CD14-positive monocyte (primary cell): ENCODE results near the gene SRSF3. TPM values are rescaled to one million over a fixed set of nuclear protein-coding genes. Genes with fewer than 3 reads are reported as not detected.
"Not testable (repeated sequence)": the region's sequence is repeated elsewhere in the genome, so short reads cannot be mapped to it uniquely, and the experiment has no call there.

ENCODE experiments used
- DNase-seq, 3 donors: peaks; one replicate each; pipeline ENCODE4 v3.0.0-alpha.2; 2011 to 2022
- H2AFZ ChIP-seq: 2 replicates; pipeline ENCODE4 v1.6.0; 2012; ENCODE audit warnings: mild to moderate bottlenecking, low read depth, low read length, inconsistent platforms; ENCODE audit not compliant: insufficient read depth, poor library complexity, severe bottlenecking
- H3K27ac ChIP-seq, 2 donors: 1 replicate in 1 of 2; 2 replicates in 1 of 2; pipeline ENCODE4 v1.5.1; 2012 to 2013; ENCODE audit warnings: low read length in 2 of 2, control low read depth in 1 of 2, inconsistent platforms in 1 of 2, low read depth in 1 of 2, mild to moderate bottlenecking in 1 of 2
- H3K27me3 ChIP-seq, 2 donors: one replicate each; pipeline versions ENCODE4 v1.6.0 to v1.6.1; 2011 to 2013; ENCODE audit warnings: low read length in 2 of 2; ENCODE audit not compliant: control insufficient read depth in 2 of 2, insufficient read depth in 2 of 2
- H3K36me3 ChIP-seq, 2 donors: replicated peaks in 1 of 2; 1 replicate in 1 of 2; 2 replicates in 1 of 2; pipeline versions ENCODE4 v1.5.1 to v1.6.1; 2012 to 2013; ENCODE audit warnings: low read length in 2 of 2, control low read depth in 1 of 2, inconsistent platforms in 1 of 2, mild to moderate bottlenecking in 1 of 2; ENCODE audit not compliant: insufficient read depth in 2 of 2, control insufficient read depth in 1 of 2
- H3K4me1 ChIP-seq, 2 donors: 1 replicate in 1 of 2; 2 replicates in 1 of 2; pipeline versions ENCODE4 v1.5.1 to v1.6.1; 2012 to 2013; ENCODE audit warnings: low read length in 2 of 2, control low read depth in 1 of 2, inconsistent platforms in 1 of 2, mild to moderate bottlenecking in 1 of 2, moderate library complexity in 1 of 2; ENCODE audit not compliant: insufficient read depth in 2 of 2, control insufficient read depth in 1 of 2
- H3K4me2 ChIP-seq: replicated peaks from 2 replicates; pipeline ENCODE3; 2012; ENCODE audit warnings: low read length, moderate library complexity, mild to moderate bottlenecking; ENCODE audit not compliant: poor library complexity, severe bottlenecking; ENCODE audit errors: extremely low read depth
- H3K4me3 ChIP-seq, 3 experiments: fragments of 200-600 bp in 1 of 3; sonication (generic) in 1 of 3; replicated peaks in 1 of 3; 1 replicate in 2 of 3; 2 replicates in 1 of 3; pipeline ENCODE4 v1.5.1; 2011 to 2013; ENCODE audit warnings: low read length in 3 of 3, mild to moderate bottlenecking in 3 of 3, control low read depth in 2 of 3, low read depth in 2 of 3, inconsistent platforms in 1 of 3, moderate library complexity in 1 of 3
- H3K79me2 ChIP-seq: 2 replicates; pipeline ENCODE4 v1.6.0; 2012; ENCODE audit warnings: mild to moderate bottlenecking, control low read depth, inconsistent platforms, low read length, moderate library complexity; ENCODE audit not compliant: insufficient read depth
- H3K9ac ChIP-seq: 2 replicates; pipeline ENCODE4 v1.6.0; 2017; ENCODE audit warnings: low read length, mild to moderate bottlenecking; ENCODE audit not compliant: insufficient read depth, poor library complexity, severe bottlenecking
- H3K9me3 ChIP-seq, 2 donors: replicated peaks in 1 of 2; 1 replicate in 1 of 2; 2 replicates in 1 of 2; pipeline versions ENCODE4 v1.5.1 to v1.6.1; 2012 to 2013; ENCODE audit warnings: low read length in 2 of 2, control low read depth in 1 of 2; ENCODE audit not compliant: control insufficient read depth in 1 of 2, insufficient read depth in 1 of 2
- H4K20me1 ChIP-seq: 2 replicates; pipeline ENCODE4 v1.6.0; 2012; ENCODE audit warnings: mild to moderate bottlenecking, low read length, control low read depth, moderate library complexity; ENCODE audit not compliant: insufficient read depth
- H3K27ac Mint-ChIP-seq, 7 donors: one replicate each; pipeline ENCODE4 v1.8.0; 2020; ENCODE audit warnings: mild to moderate bottlenecking in 7 of 7, mixed read lengths in 7 of 7, moderate library complexity in 6 of 7, inconsistent platforms in 2 of 7
- H3K27me3 Mint-ChIP-seq, 3 donors: one replicate each; pipeline ENCODE4 v1.8.0; 2021 to 2022; ENCODE audit warnings: low read depth in 3 of 3, mild to moderate bottlenecking in 3 of 3, mixed read lengths in 3 of 3, moderate library complexity in 3 of 3, inconsistent platforms in 1 of 3
- H3K36me3 Mint-ChIP-seq, 2 donors: one replicate each; pipeline ENCODE4 v1.8.0; 2020; ENCODE audit warnings: mixed read lengths in 2 of 2, inconsistent platforms in 1 of 2, mild to moderate bottlenecking in 1 of 2
- H3K4me1 Mint-ChIP-seq: one replicate; pipeline ENCODE4 v1.8.0; 2020; ENCODE audit warnings: mild to moderate bottlenecking, mixed read lengths
- H3K4me3 Mint-ChIP-seq, 2 donors: one replicate each; pipeline ENCODE4 v1.8.0; 2020; ENCODE audit warnings: mild to moderate bottlenecking in 2 of 2, mixed read lengths in 2 of 2, moderate library complexity in 1 of 2
- H3K9me3 Mint-ChIP-seq, 7 donors: one replicate each; pipeline ENCODE4 v1.8.0; 2020 to 2022; ENCODE audit warnings: mixed read lengths in 7 of 7, mild to moderate bottlenecking in 6 of 7, moderate library complexity in 6 of 7, inconsistent platforms in 2 of 7
- CTCF ChIP-seq: fragments of 200-600 bp; IDR thresholded peaks from one replicate; pipeline ENCODE4 v1.8.0; 2022; ENCODE audit warnings: antibody characterized with exemption, mild to moderate bottlenecking
- WGBS: methylation state at CpG from one replicate; pipeline ENCODE4 v1.1.5; 2013; ENCODE audit warnings: missing lambda C conversion rate; ENCODE audit not compliant: insufficient coverage; 5-methylcytosine and 5-hydroxymethylcytosine counted together
- intact Hi-C, 2 donors: fragments of 100-400 bp; cut with micrococcal nuclease; formaldehyde crosslinking; loops; one replicate each; pipeline versions ENCODE4 v1.15.0 to v1.15.1; 2023
- polyA plus RNA-seq, 3 donors: library from polyadenylated mRNA; depleted of rRNA in 1 of 3; unstranded in 2 of 3; stranded (reverse) in 1 of 3; fragments of 300-500 nt in 2 of 3; fragments of >200 nt in 1 of 3; fragmentation: Illumina TruSeq in 2 of 3; gene quantifications; 1 replicate in 2 of 3; 2 replicates in 1 of 3; pipeline ENCODE4 v1.2.3, GENCODE V29; 2012 to 2021

The SRSF3 gene
- polyA plus RNA-seq, 3 donors = 293 to 341 (median 297) TPM

DNA sequence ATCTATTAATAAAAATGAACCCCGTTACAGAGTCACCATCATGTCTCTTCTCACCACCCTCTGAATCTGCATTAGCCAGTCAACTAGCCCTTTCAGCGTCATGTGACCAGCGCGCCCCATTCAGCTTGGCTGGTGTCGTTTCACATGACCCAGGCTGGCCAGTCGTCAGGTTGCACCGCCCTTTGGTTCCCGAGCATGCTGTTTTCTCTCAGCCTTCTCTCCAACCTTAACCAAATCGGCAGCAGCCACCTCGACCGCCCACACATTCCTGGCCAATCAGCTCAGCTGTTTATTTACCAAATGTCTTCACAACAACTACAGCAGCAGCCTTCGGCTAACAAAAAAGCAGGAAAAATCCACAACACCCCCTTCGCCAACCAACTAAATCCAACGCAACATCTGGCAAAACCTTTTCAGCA is 5.6 kb downstream of the SRSF3 start:
- H3K9ac ChIP-seq = no peak overlapping the region
- H3K4me3 Mint-ChIP-seq = peak overlapping the region in 1 of 2 donors; percentile 41
- peak overlapping the region in 6 of 7 donors; percentile 0 to 90 (median 60) for H3K27ac Mint-ChIP-seq
- TF ChIP-seq CTCF = no peak
- peaks cover 83% of the 10 kb centered on the region in 2 donors for H3K36me3 ChIP-seq
- peak in 1 of 3 donors; percentile 33 for DNase-seq
- 91% methylated on average over 12 of the region's 14 CpGs for WGBS
- H3K4me3 ChIP-seq = no peak overlapping the region
- H4K20me1 ChIP-seq = peaks cover 100% of the 10 kb centered on the region
- peaks cover 100% of the 10 kb centered on the region for H3K79me2 ChIP-seq
- H3K9me3 ChIP-seq = no peaks in the 10 kb centered on the region
- H3K27me3 Mint-ChIP-seq = peaks cover 0 to 2% (median 0%) of the 10 kb centered on the region in 3 donors
- no peak overlapping the region for H3K27ac ChIP-seq
- no peak overlapping the region for H3K4me2 ChIP-seq
- intact Hi-C loops = loop anchor here in 1 of 2 donors (10.0 kb wide), 1 partner anchor 155 kb away; the partner anchor contains the start of genes KCTD20 and PXT1
- peaks cover 50% of the 10 kb centered on the region for H3K4me1 Mint-ChIP-seq
- H3K4me1 ChIP-seq = peaks cover 33 to 53% of the 10 kb centered on the region in 2 donors
- no peak overlapping the region for H2AFZ ChIP-seq
- H3K36me3 Mint-ChIP-seq = peaks cover 80 to 84% of the 10 kb centered on the region in 2 donors
- no peaks in the 10 kb centered on the region for H3K27me3 ChIP-seq
- H3K9me3 Mint-ChIP-seq = no peaks in the 10 kb centered on the region

DNA sequence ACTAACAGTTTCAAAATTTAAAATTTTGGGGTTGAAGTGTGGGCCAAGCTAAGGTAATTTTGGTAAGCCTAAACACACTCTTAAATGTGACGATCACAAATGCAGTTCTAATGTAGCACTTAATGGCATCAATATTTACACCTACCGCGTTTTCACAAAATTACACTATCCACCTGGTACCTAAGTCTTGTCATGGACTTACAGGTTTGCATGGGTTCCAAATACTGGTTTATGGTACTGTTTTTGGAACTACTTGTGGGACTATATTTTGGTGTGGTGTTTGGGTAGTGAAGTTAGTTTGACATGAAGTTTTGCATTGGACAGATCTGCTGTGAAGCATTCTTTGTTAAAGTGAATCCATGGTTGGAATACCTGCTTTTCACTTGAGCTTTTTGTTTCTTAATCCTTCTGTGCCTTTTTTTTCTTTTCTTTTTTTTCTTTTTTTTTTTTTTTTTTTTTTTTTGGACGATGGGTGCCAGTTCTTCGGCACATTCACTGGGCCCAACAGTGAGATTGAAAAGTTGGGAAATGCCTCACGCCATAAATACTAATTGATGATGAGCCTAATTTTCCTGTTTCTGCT is 6.5 kb downstream of the SRSF3 start:
- Mint-ChIP-seq H3K9me3 (no peaks in the 10 kb centered on the region), H3K36me3 (peaks cover 87 to 93% of the 10 kb centered on the region in 2 donors), H3K27me3 (peaks cover 0 to 2% (median 0%) of the 10 kb centered on the region in 3 donors), H3K4me3 (no peak overlapping the region), H3K4me1 (peaks cover 50% of the 10 kb centered on the region), H3K27ac (peak overlapping the region in 2 of 7 donors; percentile 19 to 43)
- no peak for TF ChIP-seq CTCF
- intact Hi-C loops = no loop called here
- H3K79me2 ChIP-seq = peaks cover 100% of the 10 kb centered on the region
- H3K27ac ChIP-seq = no peak overlapping the region
- no peak for DNase-seq
- peaks cover 100% of the 10 kb centered on the region for H4K20me1 ChIP-seq
- no CpG with 5 or more reads among the region's 6 CpGs for WGBS
- H3K9ac ChIP-seq = no peak overlapping the region
- H3K4me1 ChIP-seq = peaks cover 33 to 53% of the 10 kb centered on the region in 2 donors
- H2AFZ ChIP-seq = no peak overlapping the region
- H3K4me3 ChIP-seq = no peak overlapping the region
- H3K9me3 ChIP-seq = no peaks in the 10 kb centered on the region
- no peak overlapping the region for H3K4me2 ChIP-seq
- peaks cover 91 to 92% of the 10 kb centered on the region in 2 donors for H3K36me3 ChIP-seq
- no peaks in the 10 kb centered on the region for H3K27me3 ChIP-seq

- H3K9me3 Mint-ChIP-seq, DNase-seq, H3K4me2 ChIP-seq, H3K9me3 ChIP-seq, H3K4me3 ChIP-seq, H2AFZ ChIP-seq, intact Hi-C loops, H3K27ac ChIP-seq, H3K27me3 ChIP-seq, H3K9ac ChIP-seq, H3K4me3 Mint-ChIP-seq, H3K27me3 Mint-ChIP-seq: not testable (repeated sequence)
- H3K36me3 ChIP-seq = peaks cover 97 to 100% of the 10 kb centered on the region in 2 donors
- WGBS = no CpG with 5 or more reads among the region's 3 CpGs
- peaks cover 100% of the 10 kb centered on the region for H4K20me1 ChIP-seq
- peaks cover 98% of the 10 kb centered on the region for H3K79me2 ChIP-seq
- H3K27ac Mint-ChIP-seq = peak overlapping the region in 1 of 7 donors; percentile 42
- peaks cover 93 to 99% of the 10 kb centered on the region in 2 donors for H3K36me3 Mint-ChIP-seq
- H3K4me1 ChIP-seq = peaks cover 24 to 45% of the 10 kb centered on the region in 2 donors
- H3K4me1 Mint-ChIP-seq = peaks cover 50% of the 10 kb centered on the region
Observed at GRCh38 chr6:36601818-36602217, 7.7 kb downstream of the SRSF3 start.
